Coronary artery (tissue), 2 donors: Measurements from ENCODE around the gene GAREM1.

ENCODE experiments used
- DNase-seq: peaks from one replicate; pipeline ENCODE4 v3.0.0-alpha.2; 2017; ENCODE audit warnings: low spot score
- H3K27ac ChIP-seq, 2 donors: fragments of 200-600 bp; sonication (generic); one replicate each; pipeline ENCODE4 v1.5.1; 2016 to 2019
- H3K4me3 ChIP-seq: fragments of 200-600 bp; sonication (generic); 2 replicates; pipeline ENCODE4 v1.5.1; 2016; ENCODE audit warnings: mild to moderate bottlenecking, moderate library complexity
- CTCF ChIP-seq: fragments of 200-600 bp; sonication (generic); IDR thresholded peaks from one replicate; pipeline ENCODE4 v1.5.1; 2019; ENCODE audit warnings: antibody characterized with exemption

The GAREM1 gene

DNA sequence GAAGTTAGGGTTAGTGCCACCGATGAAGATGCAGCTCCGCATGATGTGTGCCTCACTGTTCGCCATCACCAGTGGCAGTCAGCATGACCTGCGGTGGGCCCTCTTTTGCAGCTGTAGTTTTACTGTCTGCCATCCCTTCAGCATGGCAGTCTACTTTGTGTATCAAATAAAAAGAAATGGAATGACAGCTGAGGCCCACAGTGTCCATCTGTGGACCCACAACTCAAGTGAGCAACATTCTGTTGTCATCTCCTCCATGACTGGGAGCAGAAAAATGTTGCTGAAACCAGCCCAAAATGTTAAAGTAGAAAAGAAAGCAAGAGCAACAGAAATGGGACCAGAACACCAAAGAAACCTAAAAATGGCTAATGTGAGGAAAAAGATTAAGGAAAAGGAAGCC lies 152.1 kb downstream of the GAREM1 start:
- no peak for TF ChIP-seq CTCF
- no peak overlapping the region for H3K4me3 ChIP-seq
- DNase-seq = no peak
- H3K27ac ChIP-seq = peak overlapping the region in 1 of 2 donors; percentile 2

GRCh38 chr18:32317651-32318050 lies 153.0 kb downstream of the GAREM1 start:
- TF ChIP-seq CTCF = no peak
- Histone ChIP-seq H3K27ac (peak overlapping the region in 1 of 2 donors; percentile 30), H3K4me3 (no peak overlapping the region)
- DNase-seq = no peak

GRCh38 chr18:32315881-32316280 lies 154.8 kb downstream of the GAREM1 start:
- no peak for TF ChIP-seq CTCF
- Histone ChIP-seq H3K27ac (no peak overlapping the region), H3K4me3 (no peak overlapping the region)
- DNase-seq = no peak

DNA sequence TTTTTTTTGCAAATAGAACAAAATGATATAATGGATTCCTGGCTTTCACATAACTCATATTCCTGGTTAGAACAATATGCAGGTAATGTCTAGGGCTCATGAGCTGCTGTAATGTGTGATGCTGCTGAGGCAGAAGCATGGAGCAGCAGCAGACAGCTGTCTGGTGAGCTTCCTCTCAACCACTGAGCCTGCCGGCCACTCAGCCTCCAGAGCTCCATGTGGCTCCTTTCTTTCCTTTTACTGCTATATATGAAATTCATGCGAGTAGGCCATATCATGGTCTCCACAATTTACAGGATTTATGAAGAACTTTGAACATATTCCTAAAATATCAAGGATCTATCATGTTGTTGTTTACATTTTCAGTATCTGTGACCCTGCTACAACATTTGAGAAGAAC lies 159.9 kb downstream of the GAREM1 start:
- Histone ChIP-seq H3K27ac (no peak overlapping the region), H3K4me3 (no peak overlapping the region)
- no peak for DNase-seq
- no peak for TF ChIP-seq CTCF

GRCh38 chr18:32310101-32310500 lies 160.6 kb downstream of the GAREM1 start:
- Histone ChIP-seq H3K27ac (peak overlapping the region; percentile 48 to 68), H3K4me3 (peak overlapping the region; percentile 2)
- DNase-seq = no peak
- TF ChIP-seq CTCF = no peak

DNA sequence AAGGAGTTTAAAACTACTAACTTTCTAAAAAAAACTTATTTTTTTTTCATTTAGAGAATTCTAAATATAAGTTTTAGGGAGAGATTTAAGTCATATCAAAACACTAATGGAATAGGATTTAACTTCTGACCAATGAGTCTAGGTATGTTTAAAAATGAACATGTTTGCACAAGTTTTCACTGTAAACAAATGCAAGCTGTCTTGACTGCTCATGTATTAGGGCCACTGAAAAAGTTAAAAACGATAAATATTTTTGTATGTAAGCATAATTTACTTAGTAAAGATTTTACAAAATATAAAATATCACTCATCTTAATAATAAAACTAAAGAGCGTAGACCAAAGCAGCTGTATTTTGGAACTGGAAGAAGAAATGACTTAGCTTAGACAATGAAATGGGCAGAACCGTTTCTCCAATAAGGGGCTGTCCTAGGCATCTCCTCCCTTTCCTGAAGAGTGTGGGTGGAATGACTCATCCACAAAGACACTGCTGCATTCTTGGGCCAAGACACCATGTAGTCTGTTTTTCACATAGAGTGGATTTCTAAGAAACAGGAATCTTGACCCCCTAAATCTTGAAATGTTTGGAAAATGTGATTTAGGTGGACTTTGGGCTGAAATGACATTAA lies 162.1 kb downstream of the GAREM1 start:
- Histone ChIP-seq H3K27ac (peak overlapping the region; percentile 27 to 66), H3K4me3 (no peak overlapping the region)
- DNase-seq = no peak
- TF ChIP-seq CTCF = no peak

DNA sequence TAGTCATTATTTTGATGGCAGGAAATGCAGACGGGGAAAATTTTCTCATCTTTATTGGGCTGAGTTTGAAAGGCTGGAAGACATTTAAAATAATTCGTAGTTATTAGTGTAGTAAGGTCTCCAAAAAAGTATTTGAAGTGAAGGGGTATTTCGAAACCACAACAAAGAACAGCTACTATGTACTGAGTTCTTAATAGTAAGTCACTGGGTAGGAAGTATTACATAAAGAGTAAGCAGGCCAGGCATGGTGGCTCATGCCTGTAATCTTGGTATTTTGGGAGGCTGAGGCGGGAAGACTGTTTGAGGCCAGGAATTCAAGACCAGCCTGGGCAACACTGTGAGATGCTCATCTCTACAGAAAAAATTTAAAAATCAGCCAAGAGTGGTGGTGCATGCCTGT lies 167.3 kb downstream of the GAREM1 start:
- H3K4me3 ChIP-seq = no peak overlapping the region
- peak overlapping the region; percentile 69 to 71 for H3K27ac ChIP-seq
- TF ChIP-seq CTCF = no peak
- no peak for DNase-seq
